Hindlimb muscle (tissue), 1 donor: ENCODE measurements around the gene RNASEH2C. TPM values are rescaled to one million over a fixed set of nuclear protein-coding genes. Genes with fewer than 3 reads are reported as not detected.
"Not testable (repeated sequence)": the region's sequence is repeated elsewhere in the genome, so short reads cannot be mapped to it uniquely, and the experiment has no call there.

Experiments
- DNase-seq: peaks from one replicate; pipeline ENCODE4 v3.0.0-alpha.2; 2013
- polyA plus RNA-seq: library from polyadenylated mRNA; unstranded; fragments of 120-200 nt; gene quantifications from one replicate; pipeline ENCODE4 v1.2.1, GENCODE V29; 2013; ENCODE audit not compliant: insufficient read length

Gene RNASEH2C
- polyA plus RNA-seq, 1 donor, result 25.7 TPM

GRCh38 chr11:65683480-65683879 is 37.1 kb downstream of the RNASEH2C start:
- not testable (repeated sequence) for DNase-seq

GRCh38 chr11:65680192-65680743 is 40.3 kb downstream of the RNASEH2C start:
- DNase-seq, result no peak

GRCh38 chr11:65672982-65673381 is 47.6 kb downstream of the RNASEH2C start:
- no peak for DNase-seq

- no peak for DNase-seq
These were observed 48.3 kb downstream of the RNASEH2C start for GRCh38 chr11:65672180-65672860.

Other genes starting within 250 kb of the RNASEH2C start
- 191 TPM for gene MALAT1, start 221.8 kb downstream of the RNASEH2C start, polyA plus RNA-seq
- 54.1 TPM for gene SCYL1, start 195.7 kb downstream of the RNASEH2C start, polyA plus RNA-seq
- 126 TPM for gene LTBP3, start 162.4 kb downstream of the RNASEH2C start, polyA plus RNA-seq
- gene ZNRD2, start 150.3 kb downstream of the RNASEH2C start, polyA plus RNA-seq, result 61.4 TPM
- gene FAM89B, start 148.3 kb downstream of the RNASEH2C start, polyA plus RNA-seq, result 52.5 TPM
- 391 TPM for gene EHBP1L1, start 144.7 kb downstream of the RNASEH2C start, polyA plus RNA-seq
- gene KCNK7, start 125.0 kb downstream of the RNASEH2C start, polyA plus RNA-seq, result 1.8 TPM
- 33.6 TPM for gene MAP3K11, start 106.6 kb downstream of the RNASEH2C start, polyA plus RNA-seq
- 21.7 TPM for gene PCNX3, start 105.0 kb downstream of the RNASEH2C start, polyA plus RNA-seq
- 41.7 TPM for gene SIPA1, start 82.7 kb downstream of the RNASEH2C start, polyA plus RNA-seq
- 50.6 TPM for gene RELA, start 57.9 kb downstream of the RNASEH2C start, polyA plus RNA-seq
- gene KAT5, start 8.5 kb downstream of the RNASEH2C start, polyA plus RNA-seq, result 39.2 TPM
- 2.1 TPM for gene AP5B1, start 60.2 kb upstream of the RNASEH2C start, polyA plus RNA-seq
- not detected for gene OVOL1, start 66.3 kb upstream of the RNASEH2C start, polyA plus RNA-seq
- gene SNX32, start 113.2 kb upstream of the RNASEH2C start, polyA plus RNA-seq, result 1.6 TPM
- gene CFL1, start 137.4 kb upstream of the RNASEH2C start, polyA plus RNA-seq, result 626 TPM
- gene MUS81, start 139.6 kb upstream of the RNASEH2C start, polyA plus RNA-seq, result 52.3 TPM
- 87.9 TPM for gene EFEMP2, start 152.0 kb upstream of the RNASEH2C start, polyA plus RNA-seq
- gene CTSW, start 159.0 kb upstream of the RNASEH2C start, polyA plus RNA-seq, result 0.81 TPM
- gene FIBP, start 167.7 kb upstream of the RNASEH2C start, polyA plus RNA-seq, result 59.8 TPM
- gene CCDC85B, start 169.9 kb upstream of the RNASEH2C start, polyA plus RNA-seq, result 22.2 TPM
- gene FOSL1, start 179.6 kb upstream of the RNASEH2C start, polyA plus RNA-seq, result 0.54 TPM
- gene C11orf68, start 198.3 kb upstream of the RNASEH2C start, polyA plus RNA-seq, result 36.2 TPM
- 82.7 TPM for gene DRAP1, start 198.6 kb upstream of the RNASEH2C start, polyA plus RNA-seq
- 0.32 TPM for gene TSGA10IP, start 224.7 kb upstream of the RNASEH2C start, polyA plus RNA-seq
- gene SART1, start 240.9 kb upstream of the RNASEH2C start, polyA plus RNA-seq, result 46.2 TPM